Mucosa of descending colon (tissue), 3 donors: ENCODE data around the gene SLC9A1. TPM values are rescaled to one million over a fixed set of nuclear protein-coding genes. Genes with fewer than 3 reads are reported as not detected.

Experiments used
- ATAC-seq: fragments of 200-7000 bp; cut with Tn5 transposase; one replicate; pipeline ENCODE4 v1.9.1; 2020; ENCODE audit warnings: mild to moderate bottlenecking, moderate library complexity
- DNase-seq, 3 donors: peaks; one replicate each; pipeline ENCODE4 v3.0.0-alpha.2; 2020
- H3K36me3 ChIP-seq: fragments of 200-600 bp; one replicate; pipeline ENCODE4 v1.8.0; 2021; ENCODE audit warnings: low read depth, mild to moderate bottlenecking
- H3K4me1 ChIP-seq: fragments of 200-600 bp; one replicate; pipeline ENCODE4 v1.8.0; 2021; ENCODE audit warnings: low read depth, mild to moderate bottlenecking
- H3K4me3 ChIP-seq: fragments of 200-600 bp; one replicate; pipeline ENCODE4 v1.8.0; 2021; ENCODE audit warnings: mild to moderate bottlenecking
- H3K9me3 ChIP-seq: fragments of 200-600 bp; one replicate; pipeline ENCODE4 v1.8.0; 2021; ENCODE audit warnings: mild to moderate bottlenecking
- CTCF ChIP-seq: fragments of 200-600 bp; IDR thresholded peaks from one replicate; pipeline ENCODE4 v1.8.0; 2022; ENCODE audit warnings: antibody characterized with exemption, mild to moderate bottlenecking
- intact Hi-C, 2 donors: fragments of 100-400 bp; cut with DNase I in 1 of 2; cut with micrococcal nuclease in 1 of 2; formaldehyde crosslinking; loops; one replicate each; pipeline versions ENCODE4 v1.11.0 to v1.11.1; 2022; cut with DNase I, micrococcal nuclease
- total RNA-seq, 3 donors: library from RNA; stranded (reverse); fragmentation: NEBNext Ultra II Directional in 2 of 3; extraction: Animal tissue kit (Norgen Biotek cat#: 25700) in 2 of 3; gene quantifications; one replicate each; pipeline versions ENCODE4 v1.2.1 to v1.2.4, GENCODE V29; 2021 to 2023
- donor health status: DM: no; HTN: no; CAD: no; lungs with moderate emphysema.
- donor health status: DM: no; HTN: no; CAD: no.
- donor health status: DM: no; HTN: yes; CAD: no.

Gene SLC9A1
- total RNA-seq, 3 donors from 2014 or later, result 77.9 to 126 (median 84.1) TPM

GRCh38 chr1:27102134-27102706, 52.7 kb downstream of the SLC9A1 start:
- DNase-seq (peak in 2 of 3 donors; percentile 33 to 55), ATAC-seq (no peak)
- Histone ChIP-seq H3K4me1 (peaks cover 10% of the 10 kb centered on the region), H3K9me3 (no peaks in the 10 kb centered on the region), H3K4me3 (no peak overlapping the region), H3K36me3 (no peaks in the 10 kb centered on the region)
- intact Hi-C loops, result loop anchor here (5.0 kb wide), 1 partner anchor 180 kb away; no protein-coding TSS in a partner anchor
- no peak for TF ChIP-seq CTCF

- H3K4me1 ChIP-seq, result peaks cover 10% of the 10 kb centered on the region
- no peak for TF ChIP-seq CTCF
- H3K9me3 ChIP-seq, result no peaks in the 10 kb centered on the region
- intact Hi-C loops, result loop anchor here (5.0 kb wide), 1 partner anchor 181 kb away; no protein-coding TSS in a partner anchor
- DNase-seq, result no peak
- ATAC-seq, result no peak
- H3K4me3 ChIP-seq, result no peak overlapping the region
- H3K36me3 ChIP-seq, result no peaks in the 10 kb centered on the region
These were observed 53.2 kb downstream of the SLC9A1 start for GRCh38 chr1:27101696-27102095.

DNA sequence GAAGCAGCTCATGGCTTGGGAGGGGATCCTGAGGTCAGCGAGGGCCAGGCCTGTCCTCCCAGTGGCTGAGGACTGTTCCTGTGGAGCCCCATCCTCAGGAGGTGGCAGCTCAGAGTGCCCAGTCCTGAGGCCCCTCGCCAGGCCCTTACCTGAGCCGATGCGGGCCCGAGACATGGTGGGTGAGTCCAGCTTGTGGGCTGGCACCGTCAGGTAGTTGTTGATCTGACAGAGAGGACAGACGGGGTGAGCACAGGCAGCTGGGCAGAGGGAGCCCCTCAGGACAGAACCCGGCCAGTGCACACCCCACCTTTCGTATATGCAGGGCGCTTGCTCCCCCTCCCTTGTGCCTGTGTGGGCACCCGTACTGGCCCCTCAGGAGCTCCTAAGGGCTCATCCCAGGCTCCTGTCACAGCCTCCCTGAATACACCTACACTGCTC, 53.9 kb downstream of the SLC9A1 start:
- intact Hi-C loops, result loop anchor here (5.0 kb wide), 1 partner anchor 181 kb away; no protein-coding TSS in a partner anchor
- H3K9me3 ChIP-seq, result no peaks in the 10 kb centered on the region
- no peaks in the 10 kb centered on the region for H3K36me3 ChIP-seq
- ATAC-seq (no peak), DNase-seq (no peak)
- H3K4me1 ChIP-seq, result peaks cover 10% of the 10 kb centered on the region
- H3K4me3 ChIP-seq, result no peak overlapping the region
- TF ChIP-seq CTCF, result no peak

DNA sequence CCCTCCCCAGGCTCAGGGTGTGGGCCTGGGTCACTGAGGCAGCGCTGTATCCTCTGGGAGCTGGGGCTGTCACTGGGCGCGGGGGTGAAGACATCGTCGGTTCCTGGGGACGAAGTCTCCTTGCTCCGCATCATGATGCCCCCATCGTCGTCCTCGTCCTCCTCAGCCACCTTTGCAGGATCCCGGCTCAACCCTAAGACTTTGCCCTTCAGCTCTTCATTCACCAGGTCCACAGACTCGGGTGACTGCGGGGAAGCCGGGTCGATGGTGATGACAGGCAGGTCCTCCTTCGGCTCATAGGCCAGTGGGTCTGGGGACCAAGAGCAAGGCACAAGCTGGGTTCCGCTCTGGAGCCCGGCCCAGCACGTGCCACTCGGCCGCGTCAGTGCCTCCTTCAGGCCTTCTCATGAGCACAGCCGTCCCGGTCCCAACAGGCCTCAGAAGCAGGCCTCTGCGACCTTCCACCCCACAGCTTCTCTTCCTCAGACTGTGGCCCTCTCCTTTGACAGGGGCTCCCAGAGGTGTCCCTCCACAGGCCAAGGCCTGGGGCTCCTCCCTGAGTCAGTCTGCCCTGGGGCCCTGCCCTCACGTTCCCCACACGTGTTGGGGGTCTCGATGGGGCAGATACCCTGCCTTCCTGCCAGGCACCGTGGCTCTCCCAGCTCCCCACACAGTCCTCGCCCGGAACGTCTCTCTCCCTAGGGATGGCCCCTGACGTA, 54.4 kb downstream of the SLC9A1 start:
- Histone ChIP-seq H3K36me3 (no peaks in the 10 kb centered on the region), H3K9me3 (no peaks in the 10 kb centered on the region), H3K4me3 (no peak overlapping the region), H3K4me1 (peaks cover 10% of the 10 kb centered on the region)
- ATAC-seq (no peak), DNase-seq (peak in 1 of 3 donors; percentile 50)
- intact Hi-C loops, result loop anchor here (5.0 kb wide), 1 partner anchor 182 kb away; no protein-coding TSS in a partner anchor
- TF ChIP-seq CTCF, result no peak

- peaks cover 10% of the 10 kb centered on the region for H3K4me1 ChIP-seq
These were observed 55.2 kb downstream of the SLC9A1 start for GRCh38 chr1:27099587-27100334.

More at GRCh38 chr1:27099587-27100334, 55.2 kb downstream of the SLC9A1 start:
- H3K9me3 ChIP-seq, result no peaks in the 10 kb centered on the region
- TF ChIP-seq CTCF, result no peak
- DNase-seq (peak in 1 of 3 donors; percentile 76), ATAC-seq (peak; percentile 50)
- H3K36me3 ChIP-seq, result no peaks in the 10 kb centered on the region
- intact Hi-C loops, result loop anchor here (5.0 to 10.0 kb wide), 4 partner anchors 52 to 183 kb away; partner anchors contain the start of gene TRNP1 (in 2 of the 2)
- no peak overlapping the region for H3K4me3 ChIP-seq
